Hematopoietic multipotent progenitor cell treated with erythropoietin and hydrocortisone succinate and interleukin-3 and kit ligand, for 4 days (in vitro differentiated cells): ENCODE results near the gene GIGYF1.
"Not testable (repeated sequence)": the region's sequence is repeated elsewhere in the genome, so short reads cannot be mapped to it uniquely, and the experiment has no call there.

Source experiments
- DNase-seq: peaks from one replicate; pipeline ENCODE4 v3.0.0-alpha.2; 2015

GIGYF1 gene

DNA sequence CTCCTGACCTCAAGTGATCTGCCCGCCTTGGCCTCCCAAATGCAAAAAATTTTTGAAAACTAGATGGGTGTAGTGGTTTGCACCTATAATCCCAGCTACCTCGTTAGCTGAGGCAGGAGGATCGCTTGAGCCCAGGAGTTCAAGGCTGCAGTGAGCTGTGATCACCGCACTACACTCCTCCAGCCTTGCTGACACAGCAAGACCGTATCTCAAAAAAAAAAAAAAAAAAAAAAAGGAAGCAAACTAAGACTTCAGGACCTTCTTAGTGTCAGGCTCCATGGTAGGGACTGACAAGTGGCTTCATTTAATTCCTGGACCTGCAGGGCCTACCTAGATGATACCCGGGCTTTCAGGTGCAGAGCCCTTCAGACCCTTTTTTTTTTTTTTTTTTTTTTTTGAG lies 14.3 kb upstream of the GIGYF1 start:
- DNase-seq, result no peak

DNA sequence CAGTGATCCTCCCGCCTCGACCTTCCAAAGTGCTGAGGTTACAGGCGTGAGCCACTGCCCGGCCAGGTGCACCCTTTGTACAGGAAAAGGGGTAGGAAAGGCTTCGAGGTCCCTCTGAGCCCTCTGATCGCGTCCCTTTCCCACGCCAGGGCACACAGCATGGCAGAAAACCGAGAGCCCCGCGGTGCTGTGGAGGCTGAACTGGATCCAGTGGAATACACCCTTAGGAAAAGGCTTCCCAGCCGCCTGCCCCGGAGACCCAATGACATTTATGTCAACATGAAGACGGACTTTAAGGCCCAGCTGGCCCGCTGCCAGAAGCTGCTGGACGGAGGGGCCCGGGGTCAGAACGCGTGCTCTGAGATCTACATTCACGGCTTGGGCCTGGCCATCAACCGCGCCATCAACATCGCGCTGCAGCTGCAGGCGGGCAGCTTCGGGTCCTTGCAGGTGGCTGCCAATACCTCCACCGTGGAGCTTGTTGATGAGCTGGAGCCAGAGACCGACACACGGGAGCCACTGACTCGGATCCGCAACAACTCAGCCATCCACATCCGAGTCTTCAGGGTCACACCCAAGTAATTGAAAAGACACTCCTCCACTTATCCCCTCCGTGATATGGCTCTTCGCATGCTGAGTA lies 12.7 kb upstream of the GIGYF1 start:
- DNase-seq, result no peak

DNA sequence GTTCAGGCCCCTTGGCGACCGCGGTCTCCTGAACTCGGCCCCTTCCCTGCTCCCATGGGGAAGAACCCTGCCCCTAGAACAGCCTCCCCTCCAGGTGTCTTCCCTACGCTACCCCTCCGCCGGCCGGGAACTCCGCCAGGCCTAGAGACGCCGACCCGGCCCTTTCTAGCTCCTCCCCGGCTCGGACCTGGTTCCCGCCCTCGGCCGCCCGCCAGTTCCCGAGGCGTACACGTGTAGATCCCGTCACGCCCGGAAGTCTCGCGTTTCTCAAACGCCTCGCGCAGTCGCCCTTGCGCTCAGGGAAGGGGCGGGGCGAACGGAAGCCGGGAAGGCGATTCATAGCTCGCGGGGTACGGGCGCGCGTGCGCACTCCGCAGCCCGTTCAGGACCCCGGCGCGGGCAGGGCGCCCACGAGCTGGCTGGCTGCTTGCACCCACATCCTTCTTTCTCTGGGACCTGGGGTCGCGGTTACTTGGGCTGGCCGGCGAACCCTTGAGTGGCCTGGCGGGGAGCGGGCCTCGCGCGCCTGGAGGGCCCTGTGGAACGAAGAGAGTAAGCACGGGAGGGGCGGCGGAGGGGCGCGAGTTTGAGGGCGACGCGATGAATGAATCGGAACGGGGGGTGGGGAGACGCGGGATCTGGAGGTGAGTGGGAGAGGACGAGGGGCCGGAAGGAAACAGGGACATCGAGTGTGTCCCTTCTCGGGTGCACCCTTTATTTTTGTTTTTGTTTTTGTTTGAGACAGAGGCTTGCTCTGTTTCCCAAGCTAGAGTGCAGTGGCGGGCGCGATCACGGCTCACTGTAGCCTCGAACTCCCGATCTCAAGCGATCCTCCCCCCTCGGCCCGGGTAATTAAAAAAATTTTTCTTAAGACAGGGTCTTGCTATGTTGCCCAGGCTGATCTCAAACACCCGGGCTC lies 12.0 kb upstream of the GIGYF1 start, which contains the start of gene POP7:
POP7 (plus strand) TSS at position 369 of the 919 bp plus-strand sequence. CDS start 710 bp downstream, outside the sequence.
- DNase-seq, result peak; percentile 99

DNA sequence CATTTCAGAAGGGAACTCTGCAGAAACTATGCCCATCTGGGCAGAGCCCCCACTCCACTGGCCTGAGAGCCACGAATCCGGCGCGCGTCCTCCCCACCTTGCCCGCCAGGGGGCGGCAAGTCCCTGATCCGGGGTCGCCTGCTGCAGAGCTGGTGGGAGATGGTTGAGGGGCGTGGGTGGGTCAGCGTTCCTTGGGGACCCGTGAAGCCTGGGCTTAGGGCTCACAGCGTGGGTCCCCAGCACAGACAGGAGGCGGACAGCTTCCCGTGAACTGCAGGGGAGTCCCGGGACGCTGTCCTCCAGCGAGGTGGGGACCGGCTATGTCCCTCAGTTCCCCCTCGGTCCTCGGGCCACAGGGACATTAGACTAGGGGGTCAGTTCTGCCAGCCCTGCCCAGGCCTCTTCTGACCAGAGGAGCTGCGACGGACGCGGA lies 11.3 kb upstream of the GIGYF1 start:
- DNase-seq, result peak; percentile 88

DNA sequence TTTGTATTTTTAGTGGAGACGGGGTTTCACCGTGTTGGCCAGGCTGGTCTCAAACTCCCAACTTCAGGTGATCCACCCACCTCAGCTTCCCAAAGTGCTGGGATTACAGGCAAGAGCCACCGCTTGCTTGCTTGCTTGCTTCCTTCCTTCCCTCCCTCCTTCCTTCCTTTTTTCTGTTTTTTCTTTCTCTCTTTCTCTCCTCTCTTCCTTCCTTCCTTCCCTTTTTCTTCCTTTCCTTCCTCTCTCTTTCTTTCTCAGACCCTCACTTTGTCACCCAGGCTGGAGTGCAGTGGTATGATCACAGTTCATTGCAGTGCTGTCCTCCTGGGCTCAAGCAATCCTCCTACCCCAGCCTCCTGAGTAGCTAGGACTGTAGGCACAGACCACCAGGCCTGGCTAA lies 7.0 kb upstream of the GIGYF1 start:
- not testable (repeated sequence) for DNase-seq

DNA sequence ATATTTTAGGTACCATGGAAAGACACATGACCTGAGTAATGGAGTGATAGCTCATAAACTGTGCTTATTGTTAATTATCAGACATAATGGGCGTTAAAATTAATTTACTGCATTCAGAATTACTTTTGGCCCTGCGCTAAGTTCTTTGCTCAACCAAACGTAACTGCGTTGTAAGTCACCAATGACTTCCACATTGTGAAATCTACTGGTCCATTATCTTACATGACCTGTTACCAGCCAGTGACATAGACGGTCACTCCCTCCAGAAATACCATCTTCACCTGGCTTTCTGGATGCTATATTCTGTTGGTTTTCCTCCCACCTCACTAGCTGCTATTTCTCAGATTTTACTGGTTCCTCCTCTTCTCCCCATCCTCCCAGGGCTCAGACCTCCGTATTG lies 5.0 kb upstream of the GIGYF1 start:
- no peak for DNase-seq

DNA sequence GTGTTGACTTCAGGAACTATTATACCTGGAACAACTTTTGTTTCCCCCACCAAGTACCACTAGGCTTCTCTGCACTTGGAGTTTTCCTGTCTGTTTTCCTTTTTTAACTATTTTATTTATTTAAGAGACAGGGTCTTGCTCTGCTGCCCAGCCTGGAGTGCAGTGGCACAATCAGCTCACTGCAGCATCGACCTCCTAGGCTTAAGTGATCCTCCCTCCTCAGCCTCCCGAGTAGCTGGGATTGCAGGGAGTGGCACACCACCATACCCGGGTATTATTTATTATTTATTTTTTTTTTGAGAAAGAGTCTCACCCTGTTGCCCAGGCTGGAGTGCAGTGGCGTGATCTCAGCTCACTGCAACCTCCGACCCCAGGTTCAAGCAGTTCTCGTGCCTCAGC lies 2.1 kb upstream of the GIGYF1 start:
- no peak for DNase-seq

DNA sequence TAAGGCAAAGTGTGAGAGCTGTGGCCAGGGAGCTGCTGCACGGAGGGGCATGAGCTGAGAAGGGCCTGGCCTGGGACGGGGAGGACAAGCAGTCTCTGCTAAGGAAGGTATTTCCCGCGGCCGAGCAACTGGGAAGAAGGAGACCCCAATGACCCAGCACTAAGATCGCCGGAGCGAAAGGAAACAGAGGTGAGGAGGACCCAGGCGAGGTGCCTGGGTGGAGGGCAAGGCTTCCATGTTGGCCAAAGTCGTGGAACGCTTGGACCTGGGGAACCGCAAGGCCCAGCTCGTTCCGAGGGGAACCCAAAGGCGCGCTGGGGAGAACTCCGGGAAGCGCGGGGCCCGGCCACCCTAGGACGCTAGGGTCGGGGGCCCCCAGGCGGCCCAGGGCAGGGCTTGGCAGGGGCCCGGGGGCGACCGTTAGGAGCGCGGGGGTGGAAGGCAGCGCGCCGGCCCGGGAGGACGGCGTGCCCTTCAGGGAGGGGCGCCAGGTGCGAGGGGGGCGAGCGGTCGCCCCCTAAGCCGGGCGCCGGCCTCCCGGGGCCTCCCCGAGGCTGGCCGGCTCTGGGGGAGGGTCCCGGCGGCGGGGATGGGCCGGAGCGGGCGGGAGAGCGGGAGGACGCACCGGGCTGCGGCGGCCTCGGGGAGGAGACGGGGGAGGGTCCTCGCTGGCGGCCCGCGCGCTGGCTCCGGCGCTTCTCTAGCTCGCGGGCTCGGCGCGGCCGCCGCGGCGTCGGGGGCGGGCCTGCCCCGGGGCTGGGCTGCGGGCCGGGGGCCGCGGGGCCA lies 545 bp downstream of the GIGYF1 start:
- peak; percentile 25 for DNase-seq

DNA sequence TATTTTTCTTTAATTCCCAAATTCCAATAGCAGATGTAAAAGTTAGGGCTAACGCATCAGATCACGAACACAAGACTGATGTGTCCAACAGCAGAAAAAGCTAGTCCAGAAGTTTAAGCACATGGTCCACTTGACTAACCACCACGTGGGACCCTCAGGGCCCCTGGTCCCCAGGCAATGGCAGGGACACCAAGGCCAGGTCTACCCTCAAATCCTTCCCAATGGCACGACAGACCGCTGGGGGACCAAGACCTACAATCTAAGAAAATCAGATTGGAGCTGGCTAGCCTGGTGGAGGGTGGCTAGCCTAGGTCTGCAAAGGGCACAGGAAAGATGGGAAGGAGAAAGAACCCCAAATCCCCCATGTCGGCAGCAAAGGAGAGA lies 1.5 kb downstream of the GIGYF1 start:
- DNase-seq, result no peak

DNA sequence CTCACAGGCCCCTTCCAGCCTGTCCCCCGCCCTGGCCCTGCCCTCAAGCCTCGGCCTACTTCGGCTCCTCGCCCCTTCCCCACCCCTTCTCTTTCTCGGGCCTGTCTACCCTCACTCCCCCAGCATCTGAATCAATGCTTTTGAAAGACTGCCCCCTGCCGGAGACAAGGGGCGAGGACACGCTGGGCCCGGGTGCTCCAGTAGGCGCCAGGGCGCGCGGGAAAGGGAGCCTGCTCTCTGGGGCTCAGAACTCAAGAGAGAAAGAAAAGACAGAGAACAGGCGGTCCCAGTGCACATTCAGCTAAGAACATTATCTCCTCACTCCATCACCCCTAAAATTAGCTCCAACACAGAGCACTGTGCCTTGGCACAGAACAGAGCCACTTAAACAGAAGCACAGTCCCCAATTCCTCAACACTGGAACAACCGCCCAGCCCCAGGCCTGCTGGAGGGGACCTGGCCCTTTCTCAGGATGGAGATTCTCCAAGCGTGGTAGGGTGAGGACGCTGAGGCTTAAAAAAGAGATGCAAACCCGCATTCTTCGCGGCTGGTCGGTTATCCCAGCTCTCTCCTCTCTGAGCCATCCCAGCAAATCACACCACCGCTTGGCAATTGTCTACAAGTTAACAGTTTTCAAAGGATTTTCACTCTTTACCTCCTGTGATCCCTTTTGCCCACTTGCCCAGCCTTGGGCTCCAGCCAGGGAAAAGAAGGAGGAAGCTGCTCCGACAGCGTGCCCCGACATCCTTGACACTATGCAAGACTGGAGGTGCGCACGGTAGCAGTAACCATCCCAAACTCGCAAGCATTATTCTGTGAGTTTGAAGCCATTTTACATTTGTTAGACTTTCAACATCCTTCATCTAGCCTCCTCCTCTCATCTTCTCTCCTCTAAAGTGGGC lies 2.1 kb downstream of the GIGYF1 start:
- DNase-seq, result peak; percentile 93

DNA sequence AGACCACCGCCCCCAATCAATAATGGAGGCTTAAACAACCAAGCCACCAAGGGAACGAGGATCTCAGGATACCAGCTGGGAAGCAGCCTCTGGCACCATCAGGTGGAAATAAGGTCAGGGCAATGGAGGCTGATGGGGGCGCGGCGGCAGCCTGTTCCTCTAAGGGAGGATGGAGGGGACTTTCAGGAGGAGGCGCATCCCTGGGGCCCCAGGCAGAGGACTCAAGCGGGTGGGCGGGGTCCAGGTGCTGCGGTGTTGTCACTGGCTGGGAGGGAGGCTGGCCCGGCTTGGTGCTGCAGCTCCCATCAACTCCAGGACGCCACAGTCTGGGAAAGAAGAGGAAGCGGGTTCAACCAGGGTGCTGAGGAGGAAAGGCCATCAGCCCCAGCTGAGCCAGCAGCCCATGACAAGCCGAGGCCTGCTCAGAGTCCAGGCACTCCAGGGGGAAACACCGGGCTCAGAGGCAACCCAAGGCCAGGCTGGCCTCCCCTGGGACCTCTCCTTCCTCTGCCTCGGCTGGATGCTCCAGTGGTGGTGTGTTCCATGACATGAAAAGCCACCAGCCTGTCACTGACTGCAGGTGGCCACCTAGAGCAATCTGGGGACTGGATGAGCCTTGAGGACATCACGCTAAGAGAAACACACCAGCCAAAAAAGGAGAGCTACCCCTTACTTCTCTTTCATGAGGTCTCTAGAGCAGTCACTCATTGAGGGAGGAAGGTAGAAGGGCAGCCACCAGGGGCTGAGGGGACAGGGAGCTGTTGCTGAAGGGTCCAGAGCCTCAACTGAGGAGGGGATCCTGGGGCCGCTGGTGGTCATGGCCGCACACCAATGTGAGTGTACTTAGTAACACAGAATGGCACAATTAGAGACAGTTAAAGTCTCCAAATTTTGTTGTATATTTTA lies 4.6 kb downstream of the GIGYF1 start:
- no peak for DNase-seq

DNA sequence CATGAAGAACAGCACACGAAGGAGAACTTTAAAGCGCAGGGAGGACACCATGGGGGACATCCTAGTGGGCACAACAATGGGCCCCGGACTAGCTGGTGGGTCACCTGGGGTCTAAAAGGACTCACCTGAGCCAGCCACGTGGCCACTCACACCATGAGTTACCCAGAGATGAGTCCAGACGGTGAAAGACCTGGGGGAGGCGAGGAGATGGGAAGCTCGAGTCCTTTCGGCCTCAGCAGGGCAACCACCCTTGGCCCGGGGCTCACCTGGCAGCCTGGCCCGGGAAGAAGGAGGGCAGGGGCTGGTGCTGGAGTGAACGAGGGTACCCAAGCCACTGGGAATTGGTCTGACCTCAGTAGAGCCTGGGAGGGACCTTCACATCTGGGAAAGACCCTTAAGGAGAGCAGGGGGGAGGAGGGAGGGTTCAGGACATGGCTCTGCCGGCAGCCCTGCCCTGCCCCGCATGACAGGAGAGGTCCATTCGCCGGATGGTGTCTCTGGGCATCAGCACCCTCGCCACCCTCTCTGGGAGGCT lies 5.7 kb downstream of the GIGYF1 start:
- DNase-seq, result no peak

DNA sequence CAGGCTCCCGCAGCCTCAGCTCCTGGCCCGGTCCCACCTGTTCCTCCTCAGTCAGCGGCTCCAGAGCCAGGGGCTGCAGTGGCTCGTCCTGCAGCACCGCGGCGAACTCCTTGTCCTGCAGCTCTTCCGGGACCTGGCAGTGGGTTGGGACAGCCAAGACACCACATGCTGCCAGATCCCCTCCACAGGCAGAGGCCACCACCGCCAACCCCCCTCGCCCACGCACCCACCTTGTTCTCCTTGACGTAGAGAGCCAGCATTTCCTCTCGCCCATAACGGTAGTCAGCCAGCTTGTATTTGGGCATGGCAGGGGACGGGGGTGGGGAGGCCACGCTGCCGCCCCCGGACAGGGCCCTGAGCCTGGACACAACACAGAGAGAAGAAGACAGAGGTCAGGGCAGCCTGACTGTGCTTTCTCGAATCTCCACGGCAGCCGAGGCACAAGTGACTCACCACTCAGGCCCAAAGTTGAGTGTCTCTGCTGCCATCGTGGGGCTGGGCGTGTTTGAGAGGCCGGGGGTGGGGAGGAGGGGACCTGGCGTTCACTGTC lies 6.2 kb downstream of the GIGYF1 start:
- DNase-seq, result no peak

DNA sequence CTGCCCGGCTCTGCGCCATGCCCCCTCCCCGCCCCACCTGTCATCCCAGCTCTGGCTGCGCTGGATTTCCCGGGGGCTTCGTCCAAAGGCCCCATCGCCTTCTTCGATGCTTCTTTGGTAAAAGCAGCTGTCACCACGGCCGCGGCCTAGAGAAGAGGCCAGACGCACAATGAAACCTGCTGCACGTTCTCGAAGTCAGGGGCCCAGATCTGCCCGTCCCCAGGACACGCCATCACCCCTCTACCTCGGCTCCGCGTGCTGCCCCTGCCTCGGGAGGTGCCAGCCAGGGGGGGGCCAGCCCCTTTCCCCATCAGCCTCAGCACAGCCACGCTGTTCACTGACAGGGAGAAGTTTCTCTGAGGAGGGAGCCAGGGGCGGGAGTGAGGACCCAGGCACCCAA lies 6.8 kb downstream of the GIGYF1 start:
- DNase-seq, result no peak

DNA sequence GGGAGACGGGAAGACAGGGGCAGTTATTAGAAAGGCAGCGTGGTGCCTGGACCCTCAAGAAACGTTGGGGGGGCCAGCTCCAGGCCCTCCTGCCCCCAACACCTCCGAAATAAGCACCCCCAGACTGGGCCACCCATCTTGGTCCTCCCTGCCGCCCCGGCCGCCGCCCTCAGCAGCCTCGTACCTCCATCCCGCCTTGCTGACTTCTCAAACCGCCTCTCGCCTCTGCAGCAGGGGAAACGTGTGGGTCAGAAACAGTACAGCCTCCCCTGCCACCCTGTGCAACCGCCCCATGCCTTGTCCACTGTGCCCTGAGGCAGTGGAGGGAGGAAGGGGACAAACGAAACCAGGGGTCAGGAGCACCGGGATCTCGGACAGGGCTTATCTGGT lies 7.2 kb downstream of the GIGYF1 start:
- DNase-seq, result no peak

DNA sequence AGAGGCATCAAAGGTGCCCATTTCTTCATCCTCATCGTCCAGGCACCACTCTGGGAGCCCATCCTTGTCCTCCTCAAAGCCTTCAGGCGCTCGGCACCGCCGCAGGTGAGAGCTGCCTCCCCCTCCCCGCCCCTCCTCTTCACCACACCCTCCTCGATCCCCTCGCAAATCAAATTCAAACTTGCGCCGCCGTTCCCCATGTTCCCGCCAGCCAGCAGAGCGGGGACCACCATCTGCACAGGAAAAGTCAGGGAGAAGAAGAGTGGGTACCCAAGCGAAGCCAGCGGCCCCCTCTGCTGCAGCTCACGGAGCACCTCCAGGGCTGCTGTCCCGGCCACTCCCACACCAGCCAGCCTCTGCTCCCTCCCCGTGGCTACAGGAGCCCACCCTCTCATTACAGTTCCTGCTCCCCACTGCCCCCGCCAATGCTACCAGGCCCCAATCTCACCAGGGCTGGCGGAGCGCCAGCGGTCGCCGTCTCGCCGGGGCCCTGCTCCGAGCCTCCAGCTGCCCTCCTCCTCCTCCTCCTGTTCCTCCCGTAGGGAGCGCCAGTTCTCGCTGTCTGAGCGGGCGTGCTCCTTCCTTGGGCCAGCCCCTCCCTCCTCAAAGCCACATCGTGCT lies 7.7 kb downstream of the GIGYF1 start:
- DNase-seq, result no peak

DNA sequence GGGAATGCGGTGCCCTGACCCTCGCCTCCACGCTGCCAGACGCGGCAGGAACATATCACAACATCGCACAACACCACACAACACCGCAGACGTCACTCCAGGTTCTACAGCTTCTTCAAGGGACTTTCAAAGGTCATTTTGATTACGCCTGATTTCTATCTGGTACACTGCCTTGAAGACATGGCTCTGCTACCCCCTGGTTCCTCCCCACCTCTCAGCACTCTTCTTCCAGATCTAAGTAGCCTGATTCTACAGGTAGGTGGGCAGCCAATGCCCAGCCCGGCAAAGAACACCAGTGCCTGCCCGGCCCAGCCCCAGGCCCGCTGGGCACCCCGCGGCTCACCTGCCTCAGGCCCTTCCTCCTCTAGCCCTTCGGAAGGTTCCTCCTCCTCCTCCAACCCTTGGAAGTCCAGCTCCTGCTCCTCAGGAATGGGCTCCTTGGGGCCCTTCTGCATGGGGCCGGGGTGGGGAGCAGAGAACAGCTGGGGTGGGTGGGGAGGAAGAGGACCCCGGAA lies 8.4 kb downstream of the GIGYF1 start:
- no peak for DNase-seq

DNA sequence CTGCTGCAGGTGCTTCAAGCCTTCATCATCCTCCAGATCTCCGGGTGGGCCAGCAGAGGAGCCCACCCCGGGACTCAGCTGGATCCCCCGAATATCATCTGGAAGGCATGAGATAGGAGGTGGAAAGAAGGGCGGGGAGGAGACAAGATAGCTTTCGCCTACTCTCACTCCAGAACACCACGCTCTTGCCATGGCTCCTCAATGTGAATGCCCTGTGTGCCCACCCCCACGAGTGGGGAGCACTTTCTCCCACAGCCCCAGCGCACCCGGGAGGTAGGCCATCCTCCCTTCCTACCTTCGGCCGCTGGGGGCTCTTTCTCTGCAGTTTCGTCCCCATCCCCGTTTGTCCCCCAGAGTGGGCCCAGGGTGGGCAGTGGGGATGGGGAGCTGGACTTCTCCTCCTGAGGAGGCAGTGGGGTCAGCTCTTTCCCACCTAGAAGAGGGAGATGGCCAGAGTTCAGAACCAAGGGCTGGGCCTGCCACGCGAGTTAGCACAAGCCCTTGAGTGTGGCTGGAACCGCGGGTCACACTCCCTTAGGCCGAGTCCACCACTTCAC lies 8.9 kb downstream of the GIGYF1 start:
- no peak for DNase-seq

DNA sequence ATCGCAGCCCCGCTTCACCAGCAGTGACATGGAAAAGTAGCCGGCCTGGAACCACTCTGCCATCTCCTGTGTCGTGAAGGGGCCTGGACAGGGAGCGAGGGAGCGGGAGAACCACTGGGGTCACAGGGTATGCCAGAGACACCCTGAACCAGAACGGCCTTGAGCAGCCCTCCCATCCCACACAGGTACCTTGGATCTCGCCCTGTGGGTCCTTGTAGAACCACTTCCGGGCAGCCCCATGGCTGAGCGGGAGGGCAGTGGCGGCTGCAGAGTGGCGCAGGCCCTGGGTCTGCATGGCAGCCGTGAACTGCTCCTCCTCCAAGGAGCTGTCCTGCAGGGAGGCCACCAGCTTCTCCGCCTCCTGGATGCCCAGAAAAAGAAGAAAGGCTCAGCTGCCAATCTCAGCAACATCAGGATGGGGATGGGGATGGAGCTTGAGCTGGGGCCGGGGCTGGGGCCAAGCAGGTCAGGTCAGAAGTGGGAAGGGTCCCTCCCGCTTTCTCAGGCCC lies 9.5 kb downstream of the GIGYF1 start:
- no peak for DNase-seq
